ENCODE data around the gene TPD52L2. TPM values are rescaled to one million over a fixed set of nuclear protein-coding genes. Genes with fewer than 3 reads are reported as not detected.

The TPD52L2 gene
- total and polyA plus RNA-seq, 2 donors (not counting 1 experiment from before 2014, with no cell fraction given), result 39.9 to 41.3 TPM

DNA sequence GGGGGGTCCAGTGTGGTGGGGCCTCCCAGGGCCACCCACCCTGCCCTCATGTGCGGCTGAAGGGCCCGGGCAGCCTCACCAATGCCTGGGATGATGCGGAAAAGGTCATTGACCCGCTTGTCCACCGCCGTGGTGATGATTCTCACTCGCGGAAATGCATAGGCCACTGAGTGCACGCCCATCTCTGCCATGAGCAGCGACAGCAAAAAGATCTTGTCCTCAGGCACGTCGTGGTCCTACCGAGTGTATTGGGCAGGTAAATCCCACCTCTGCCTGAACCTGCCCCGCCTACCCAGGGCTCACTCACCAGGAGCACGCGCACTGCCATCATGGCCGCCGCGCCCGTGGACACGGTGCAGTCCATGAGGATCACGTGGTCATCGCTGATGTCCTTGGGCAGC lies 75.0 kb downstream of the TPD52L2 start:
- DNase-seq (no peak), ATAC-seq (ENCODE audit: low read depth) (no peak)
- CTCF ChIA-PET, result no interaction called here
- Histone ChIP-seq H3K4me1 (ENCODE audit: control insufficient read depth in 2 of 2, insufficient read depth in 2 of 2, low read length in 2 of 2) (peaks cover 9 to 15% of the 10 kb centered on the region in 2 donors), H3K9ac (ENCODE audit: low read length) (no peak overlapping the region), H3K4me2 (replicated peaks; ENCODE audit: low read depth, low read length, poor library complexity, severe bottlenecking) (no peak overlapping the region), H4K20me1 (ENCODE audit: control insufficient read depth, insufficient read depth, low read length, poor library complexity, severe bottlenecking) (peaks cover 84% of the 10 kb centered on the region), H3K27ac (ENCODE audit: low read length in 2 of 2) (no peak overlapping the region), H2AFZ (ENCODE audit: insufficient read depth, low read depth, low read length, poor library complexity, severe bottlenecking) (no peak overlapping the region), H3K36me3 (replicated peaks in 1 of 2; ENCODE audit: control extremely low read depth in 1 of 2, control insufficient read depth in 1 of 2, extremely low read depth in 1 of 2, insufficient read depth in 2 of 2, low read length in 1 of 2) (peaks cover 3 to 63% of the 10 kb centered on the region in 2 experiments), H3K27me3 (replicated peaks in 1 of 4; ENCODE audit: control extremely low read depth in 1 of 4, control insufficient read depth in 3 of 4, insufficient read depth in 4 of 4, low read length in 3 of 4) (no peaks in the 10 kb centered on the region), H3K4me3 (ENCODE audit: control extremely low read depth in 1 of 5, extremely low read depth in 1 of 5, insufficient read depth in 1 of 5, low read depth in 2 of 5, low read length in 4 of 5) (no peak overlapping the region), H3K79me2 (ENCODE audit: control insufficient read depth, insufficient read depth, low read length) (peaks cover 44% of the 10 kb centered on the region), H3K9me3 (ENCODE audit: control extremely low read depth in 1 of 3, control insufficient read depth in 2 of 3, insufficient read depth in 1 of 3, low read length in 2 of 3) (peaks cover 0 to 29% (median 0%) of the 10 kb centered on the region in 3 donors)
- H3K27ac Mint-ChIP-seq, result peak overlapping the region; percentile 53
- POLR2A ChIA-PET, result no interaction called here
- H3K4me1 Mint-ChIP-seq, result peaks cover 15% of the 10 kb centered on the region
- TF ChIP-seq EZH2 (IDR thresholded peaks at IDR 0.05; ENCODE audit: borderline replicate concordance, insufficient read depth, low read depth, low read length, poor library complexity, severe bottlenecking) (no peak), CTCF (IDR thresholded peaks at IDR 0.05) (no peak)
- no peaks in the 10 kb centered on the region for H3K27me3 Mint-ChIP-seq
- intact Hi-C loops (cut with micrococcal nuclease), result no loop called here
- no peak overlapping the region for H3K4me3 Mint-ChIP-seq
- no peaks in the 10 kb centered on the region for H3K9me3 Mint-ChIP-seq (ENCODE audit: insufficient read depth)
- WGBS (ENCODE audit: insufficient coverage), result 97% methylated on average over 23 of the region's 23 CpGs

GRCh38 chr20:63940472-63941266 lies 75.6 kb downstream of the TPD52L2 start:
- H3K4me3 Mint-ChIP-seq, result peak overlapping the region; percentile 13
- no peaks in the 10 kb centered on the region for H3K27me3 Mint-ChIP-seq
- ChIA-PET POLR2A (interaction anchor here (0.6 to 1.1 kb wide), 2 partner anchors 15 to 399 kb away, joined by 3 read pairs; no protein-coding TSS in a partner anchor), CTCF (no interaction called here)
- no peaks in the 10 kb centered on the region for H3K9me3 Mint-ChIP-seq (ENCODE audit: insufficient read depth)
- 97% methylated on average over 55 of the region's 58 CpGs for WGBS (ENCODE audit: insufficient coverage)
- Histone ChIP-seq H3K79me2 (ENCODE audit: control insufficient read depth, insufficient read depth, low read length) (peaks cover 45% of the 10 kb centered on the region), H3K36me3 (replicated peaks in 1 of 2; ENCODE audit: control extremely low read depth in 1 of 2, control insufficient read depth in 1 of 2, extremely low read depth in 1 of 2, insufficient read depth in 2 of 2, low read length in 1 of 2) (peaks cover 3 to 63% of the 10 kb centered on the region in 2 experiments), H4K20me1 (ENCODE audit: control insufficient read depth, insufficient read depth, low read length, poor library complexity, severe bottlenecking) (peaks cover 84% of the 10 kb centered on the region), H3K4me3 (ENCODE audit: control extremely low read depth in 1 of 5, extremely low read depth in 1 of 5, insufficient read depth in 1 of 5, low read depth in 2 of 5, low read length in 4 of 5) (no peak overlapping the region), H3K27me3 (replicated peaks in 1 of 4; ENCODE audit: control extremely low read depth in 1 of 4, control insufficient read depth in 3 of 4, insufficient read depth in 4 of 4, low read length in 3 of 4) (no peaks in the 10 kb centered on the region), H3K4me2 (replicated peaks; ENCODE audit: low read depth, low read length, poor library complexity, severe bottlenecking) (peak overlapping the region; percentile 74), H2AFZ (ENCODE audit: insufficient read depth, low read depth, low read length, poor library complexity, severe bottlenecking) (no peak overlapping the region), H3K9me3 (ENCODE audit: control extremely low read depth in 1 of 3, control insufficient read depth in 2 of 3, insufficient read depth in 1 of 3, low read length in 2 of 3) (peaks cover 0 to 29% (median 0%) of the 10 kb centered on the region in 3 donors), H3K27ac (ENCODE audit: low read length in 2 of 2) (no peak overlapping the region), H3K9ac (ENCODE audit: low read length) (no peak overlapping the region), H3K4me1 (ENCODE audit: control insufficient read depth in 2 of 2, insufficient read depth in 2 of 2, low read length in 2 of 2) (peaks cover 9 to 15% of the 10 kb centered on the region in 2 donors)
- intact Hi-C loops (cut with micrococcal nuclease), result no loop called here
- no peak for TF ChIP-seq CTCF (IDR thresholded peaks at IDR 0.05)
- no peak for TF ChIP-seq EZH2 (IDR thresholded peaks at IDR 0.05; ENCODE audit: borderline replicate concordance, insufficient read depth, low read depth, low read length, poor library complexity, severe bottlenecking)
- peaks cover 17% of the 10 kb centered on the region for H3K4me1 Mint-ChIP-seq
- H3K27ac Mint-ChIP-seq, result peak overlapping the region; percentile 68
- ATAC-seq (ENCODE audit: low read depth) (no peak), DNase-seq (no peak)
